ENCODE results near the gene TBXA2R.

Gene TBXA2R

DNA sequence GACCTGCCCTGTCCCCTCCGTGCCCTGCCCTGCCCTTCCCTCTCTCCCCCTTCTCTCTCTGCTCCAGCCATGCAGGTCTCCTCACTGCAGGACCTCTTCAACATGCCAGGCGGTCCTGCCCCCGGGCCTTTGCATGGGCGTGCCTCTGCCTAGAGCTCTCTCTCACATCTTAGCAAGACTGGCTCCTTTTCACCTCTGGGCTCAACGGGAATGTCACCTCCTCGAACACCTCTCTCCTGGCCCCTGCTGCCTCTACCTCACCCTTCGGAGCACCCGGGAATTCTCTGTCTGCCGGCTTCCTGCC, 54.9 kb downstream of the TBXA2R start:
- DNase-seq (ENCODE audit: low read depth): no peak

DNA sequence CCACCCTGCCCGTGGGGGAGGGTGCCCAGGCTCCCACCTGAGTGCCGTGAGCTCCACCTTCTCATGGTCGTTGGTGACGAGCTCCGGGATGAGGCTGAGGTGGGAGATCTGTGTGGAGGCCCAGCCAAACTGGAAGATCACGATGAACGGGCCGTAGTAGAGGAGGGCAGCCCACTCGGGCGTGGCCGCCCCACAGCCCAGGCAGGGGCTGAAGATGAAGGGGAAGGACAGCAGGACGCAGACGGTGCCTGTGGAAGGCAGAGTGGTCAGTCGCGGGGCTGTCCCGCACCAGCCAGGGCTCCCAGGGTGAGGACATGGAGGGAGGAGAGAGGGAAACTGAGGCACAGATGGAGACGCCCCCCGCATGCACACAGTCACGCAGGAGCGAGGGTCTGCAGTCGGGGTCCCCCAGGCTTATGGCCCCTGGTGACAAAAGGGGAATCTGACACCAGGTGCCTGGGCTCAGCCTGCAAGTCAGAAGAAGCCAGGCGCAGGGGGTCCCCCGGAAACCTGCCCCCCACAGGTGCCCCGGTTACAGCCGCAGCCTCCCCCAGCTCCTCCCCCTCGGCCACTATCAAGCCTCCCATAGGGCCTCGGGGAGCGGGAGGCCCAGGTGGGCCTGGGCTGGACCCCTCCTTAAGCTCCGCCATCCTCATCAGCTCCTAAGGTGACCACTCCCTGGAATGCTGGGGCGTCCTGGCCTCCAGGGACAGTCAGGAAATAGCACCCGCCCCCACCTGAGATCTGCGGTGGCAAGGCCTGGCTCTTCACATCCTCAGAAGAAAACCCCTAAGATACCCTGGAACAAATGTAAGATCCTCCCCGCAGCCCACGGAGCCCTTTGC, 55.5 kb downstream of the TBXA2R start:
- DNase-seq (ENCODE audit: low read depth): no peak

DNA sequence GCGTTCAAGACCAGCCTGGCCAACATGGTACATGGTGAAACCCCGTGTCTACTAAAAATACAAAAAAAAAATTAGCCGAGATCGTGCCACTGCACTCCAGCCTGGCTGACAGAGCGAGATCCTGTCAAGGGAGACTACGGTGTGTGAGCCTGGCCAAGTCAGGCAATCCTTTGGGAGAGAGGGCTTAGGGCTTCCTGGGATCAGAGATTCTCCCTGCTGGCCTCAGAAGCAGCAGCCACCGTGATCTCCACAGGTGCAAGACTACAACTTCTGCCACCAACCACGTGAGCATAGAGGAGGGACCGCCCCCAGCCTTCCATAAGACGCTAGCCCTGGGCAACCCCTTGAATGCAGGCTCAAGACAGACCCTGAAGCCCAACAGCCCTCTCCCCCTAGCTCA, 56.9 kb downstream of the TBXA2R start:
- DNase-seq (ENCODE audit: low read depth): no peak

DNA sequence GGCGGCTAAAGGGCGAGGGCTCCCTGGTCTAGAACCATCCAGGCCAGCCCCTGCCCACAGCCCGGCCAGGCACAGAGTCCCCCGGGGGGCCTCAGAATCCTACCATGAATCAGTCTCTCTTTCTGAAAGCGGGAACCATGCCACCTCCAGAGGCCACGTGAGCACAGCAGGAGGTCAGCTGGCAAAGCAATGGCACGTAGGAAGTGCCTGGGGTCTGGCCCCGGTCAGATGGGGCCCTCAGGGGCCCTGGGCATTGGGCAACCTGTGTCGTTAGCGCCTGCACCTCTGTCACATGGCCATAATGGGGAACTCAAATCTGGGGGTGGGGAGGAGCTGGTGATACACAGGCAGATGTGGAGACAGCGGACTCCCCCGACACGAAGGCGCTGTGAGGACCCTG, 58.1 kb downstream of the TBXA2R start:
- no peak for DNase-seq (ENCODE audit: low read depth)

DNA sequence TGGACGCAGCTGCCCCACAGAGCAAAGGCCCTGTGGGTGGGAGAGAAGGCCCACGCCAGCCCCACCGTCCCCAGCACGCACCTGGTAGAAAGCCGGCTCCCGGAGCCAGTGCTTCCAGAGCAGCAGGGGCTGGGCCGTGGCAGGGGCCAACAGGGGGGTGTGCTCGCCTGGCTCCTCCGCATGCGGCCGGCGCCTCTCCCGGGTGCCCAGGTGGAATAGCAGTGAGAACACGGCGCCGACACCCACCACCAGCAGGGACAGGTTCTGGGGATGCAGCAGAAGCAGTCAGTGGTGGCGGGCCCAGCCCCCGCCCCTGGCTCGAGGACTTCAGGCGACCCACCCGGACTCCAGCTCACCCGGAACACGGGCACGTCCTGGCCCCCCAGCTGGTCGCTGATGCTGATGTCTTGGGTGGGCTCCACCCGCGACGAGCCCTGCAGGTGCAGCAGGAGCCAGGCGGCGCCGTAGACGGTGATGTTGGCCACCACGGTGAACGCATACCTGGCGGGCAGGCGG, 58.9 kb downstream of the TBXA2R start:
- no peak for DNase-seq (ENCODE audit: low read depth)

DNA sequence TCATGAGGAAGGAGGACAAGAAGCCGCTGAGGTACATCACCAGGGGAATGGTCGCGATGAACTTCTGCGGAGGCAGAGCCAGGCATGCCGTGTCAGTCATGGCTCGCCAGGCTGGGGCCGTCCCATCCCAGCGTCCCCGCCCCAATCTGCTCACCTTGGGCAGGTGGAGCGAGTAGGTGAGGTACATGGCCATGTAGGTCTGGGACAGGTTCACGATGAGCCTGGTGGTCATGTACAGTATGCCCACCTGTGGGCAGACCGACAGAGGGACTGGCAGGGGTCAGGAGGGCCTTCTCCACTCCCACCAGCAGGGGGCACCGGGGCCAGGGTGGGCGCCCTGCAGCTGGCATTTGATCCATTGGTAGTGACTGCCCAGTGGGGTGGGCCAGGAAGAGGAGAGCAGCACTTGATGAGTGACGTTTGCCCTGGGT, 59.4 kb downstream of the TBXA2R start:
- DNase-seq (ENCODE audit: low read depth): no peak

DNA sequence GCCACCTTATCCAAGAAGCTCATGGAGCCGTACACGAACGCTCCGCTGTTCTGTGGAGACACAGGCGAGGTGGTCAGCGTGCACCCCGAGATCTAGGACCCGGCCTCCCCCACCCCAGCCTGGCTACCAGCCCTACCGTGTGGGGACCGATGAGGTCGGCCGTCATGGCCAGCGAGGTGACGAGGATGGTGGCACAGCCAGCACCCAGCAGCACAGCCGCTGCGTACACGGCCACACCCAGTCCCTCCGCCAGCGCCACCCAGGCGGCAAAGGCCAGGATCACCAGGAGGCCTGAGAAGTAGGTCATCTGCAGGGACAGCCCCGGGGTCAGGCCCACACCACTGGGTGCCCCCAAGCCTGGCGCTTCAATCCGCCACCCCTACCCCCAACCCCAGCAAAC, 60.6 kb downstream of the TBXA2R start:
- no peak for DNase-seq (ENCODE audit: low read depth)

DNA sequence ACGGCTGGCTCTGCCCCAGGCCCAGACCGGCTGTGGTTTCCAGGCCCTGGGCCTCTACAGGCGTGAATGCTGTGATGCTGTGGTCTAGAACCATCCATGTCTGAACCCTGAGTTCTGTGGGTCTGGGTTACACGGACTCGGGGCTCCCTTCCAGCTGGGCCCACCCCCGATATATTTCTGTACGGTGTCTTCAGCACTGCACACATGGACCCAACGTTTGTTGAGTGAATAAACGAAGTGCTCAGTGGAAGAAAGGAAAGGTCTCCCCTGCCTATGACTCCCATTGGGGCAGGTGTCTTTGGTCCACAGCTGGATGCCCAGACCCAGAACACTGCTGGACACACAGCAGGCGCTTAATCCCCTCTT, 61.0 kb downstream of the TBXA2R start:
- DNase-seq (ENCODE audit: low read depth): no peak

DNA sequence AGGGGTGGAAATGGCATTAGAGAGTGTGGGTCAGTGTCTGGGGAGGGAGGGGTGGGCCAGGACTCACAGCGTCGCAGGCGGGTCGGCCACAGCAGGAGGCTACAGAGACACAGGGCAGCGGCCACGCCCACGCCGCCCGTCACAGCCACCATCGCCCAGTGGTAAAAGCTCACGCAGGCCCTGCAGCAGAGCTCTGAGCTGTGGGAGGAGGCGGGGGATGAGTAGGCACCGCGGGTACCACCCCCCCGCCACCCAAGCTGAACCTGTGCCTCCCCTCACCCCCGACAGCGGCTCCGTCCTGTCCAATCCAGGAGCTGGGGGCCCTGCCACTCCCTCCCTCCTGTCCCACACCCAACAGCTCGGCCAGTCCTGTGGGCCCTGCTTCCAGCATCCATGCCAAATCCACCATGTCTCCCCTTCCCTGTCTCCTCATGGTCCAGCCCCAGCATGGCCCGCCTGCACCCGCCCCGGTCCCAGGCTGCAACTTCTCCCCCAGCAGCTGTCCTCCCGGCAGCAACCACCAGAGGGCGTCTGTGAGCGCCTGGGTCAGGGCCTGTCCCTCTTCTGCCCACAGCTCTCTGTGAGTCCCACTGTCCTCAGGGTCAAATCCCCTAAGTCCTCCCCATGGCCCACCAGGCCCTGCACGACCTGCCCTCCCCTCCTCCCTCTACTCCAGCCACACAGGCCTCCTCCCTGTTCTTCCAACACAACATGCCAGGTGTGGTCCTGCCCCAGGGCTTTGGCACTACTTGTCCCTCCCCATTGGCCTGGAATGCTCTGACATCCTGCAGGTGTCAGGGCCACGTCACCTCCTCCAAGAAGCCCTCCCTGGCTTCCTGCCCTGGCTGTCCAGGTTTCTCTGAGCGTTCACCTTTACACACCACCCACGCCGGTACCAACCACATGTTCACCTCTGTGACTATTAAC, 61.7 kb downstream of the TBXA2R start:
- DNase-seq (ENCODE audit: low read depth): no peak
